Ovary (tissue), 9 donors: Measurements from ENCODE around the gene MTA1. TPM values are rescaled to one million over a fixed set of nuclear protein-coding genes. Genes with fewer than 3 reads are reported as not detected.

Experiments
- DNase-seq, 5 donors: peaks; one replicate each; pipeline ENCODE4 v3.0.0-alpha.2; 2019 to 2020
- H3K27ac ChIP-seq, 2 donors: fragments of 200-600 bp; one replicate each; pipeline versions ENCODE4 v1.5.1 to v1.8.0; 2019 to 2022
- H3K27me3 ChIP-seq: fragments of 200-600 bp; one replicate; pipeline ENCODE4 v1.8.0; 2022
- H3K36me3 ChIP-seq: fragments of 200-600 bp; sonication (generic); one replicate; pipeline ENCODE4 v1.5.1; 2019
- H3K4me1 ChIP-seq: one replicate; pipeline ENCODE4 v1.8.1; 2013; ENCODE audit warnings: mild to moderate bottlenecking, moderate library complexity; ENCODE audit not compliant: insufficient read depth
- H3K4me3 ChIP-seq: fragments of 200-600 bp; sonication (generic); one replicate; pipeline ENCODE4 v1.5.1; 2017
- H3K9me3 ChIP-seq, 2 donors: fragments of 200-600 bp in 1 of 2; sonication (generic) in 1 of 2; one replicate each; pipeline versions ENCODE4 v1.5.1 to v1.8.1; 2013 to 2019; ENCODE audit warnings: mild to moderate bottlenecking in 1 of 2, moderate library complexity in 1 of 2
- EP300 ChIP-seq: sonication (generic); formaldehyde crosslinking; IDR thresholded peaks from one replicate; pipeline ENCODE4 v1.6.1; 2017; ENCODE audit warnings: antibody characterized with exemption
- POLR2A ChIP-seq: fragments of 450-650 bp; IDR thresholded peaks from one replicate; pipeline ENCODE4 v1.6.1; 2017; ENCODE audit warnings: antibody characterized with exemption, mild to moderate bottlenecking, moderate library complexity
- WGBS, 3 donors: extraction: QIAGEN DNeasy Blood & Tissue Kit in 1 of 3; methylation state at CpG; one replicate each; pipeline versions ENCODE4 v1.1.5 to v1.1.7; 2013 to 2017; 5-methylcytosine and 5-hydroxymethylcytosine counted together
- intact Hi-C, 4 donors: fragments of 100-400 bp; cut with DNase I; formaldehyde crosslinking; loops; one replicate each; pipeline versions ENCODE4 v1.11.0 to v1.15.1; 2022 to 2023
- polyA plus RNA-seq, 2 donors: library from polyadenylated mRNA; stranded (reverse); fragments of 200-250 nt in 1 of 2; fragments of 350-450 nt in 1 of 2; fragmentation: Illumina TruSeq in 1 of 2; extraction: RNeasy Lipid Tissue Mini Kit (QIAGEN cat#74804) in 1 of 2; gene quantifications; one replicate each; pipeline ENCODE4 v1.2.3, GENCODE V29; 2013 to 2014
- total RNA-seq, 7 donors: library from RNA; depleted of rRNA in 2 of 7; stranded (reverse); fragments of >200 nt in 2 of 7; fragmentation: NEBNext Ultra II Directional in 3 of 7; extraction: Animal tissue kit (Norgen Biotek cat#: 25700) in 3 of 7; gene quantifications; one replicate each; pipeline versions ENCODE4 v1.1.0 to v1.2.4, GENCODE V29; 2016 to 2023
- TF ChIP-seq, protein P1 (sequence below), 3 donors: fragments of 450-650 bp in 2 of 3; fragments of 200-600 bp in 1 of 3; IDR thresholded peaks; one replicate each; pipeline versions ENCODE4 v1.5.1 to v1.8.0; 2016 to 2022; ENCODE audit warnings: antibody characterized with exemption in 3 of 3, mild to moderate bottlenecking in 1 of 3
- donor health status: DM: no; HTN: no; CAD: no; lungs with moderate emphysema.
- donor health status: DM: no; HTN: no; CAD: no.
- donor health status: Bipolar disorder and iron deficiency.
- donor health status: DM: yes; HTN: yes; CAD: no.
- donor health status: DM: no; HTN: no; CAD: no.
- donor health status: DM: yes; HTN: yes; CAD: no.

The MTA1 gene
- total and polyA plus RNA-seq, 9 donors = 23.0 to 128 (median 104) TPM

DNA sequence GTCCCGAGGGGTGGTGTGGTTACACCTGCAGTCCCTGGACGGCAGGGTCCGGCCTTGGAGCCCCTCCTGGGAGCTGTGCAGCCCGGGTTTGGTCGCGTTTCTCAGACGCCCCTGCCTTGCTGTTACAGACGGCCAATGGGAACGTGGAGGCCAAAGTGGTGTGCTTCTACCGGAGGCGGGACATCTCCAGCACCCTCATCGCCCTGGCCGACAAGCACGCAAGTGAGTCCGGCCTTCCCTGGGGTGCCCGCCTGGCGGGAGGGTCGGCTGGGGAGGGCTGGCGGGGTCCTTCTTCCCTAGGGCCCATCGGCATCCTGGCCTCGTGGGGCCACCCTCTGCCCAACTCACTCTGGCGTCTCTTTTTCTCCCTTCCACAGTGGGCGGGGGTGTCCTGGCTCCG, 25.7 kb downstream of the MTA1 start:
- Histone ChIP-seq H3K4me3 (no peak overlapping the region), H3K27me3 (no peaks in the 10 kb centered on the region), H3K9me3 (no peaks in the 10 kb centered on the region), H3K36me3 (no peaks in the 10 kb centered on the region), H3K27ac (no peak overlapping the region), H3K4me1 (peaks cover under 1% of the 10 kb centered on the region)
- WGBS, 3 donors = 82 to 86% (median 84%) methylated on average over 24 of the region's 24 CpGs
- DNase-seq = no peak
- intact Hi-C loops = no loop called here
- TF ChIP-seq, protein P1, sequence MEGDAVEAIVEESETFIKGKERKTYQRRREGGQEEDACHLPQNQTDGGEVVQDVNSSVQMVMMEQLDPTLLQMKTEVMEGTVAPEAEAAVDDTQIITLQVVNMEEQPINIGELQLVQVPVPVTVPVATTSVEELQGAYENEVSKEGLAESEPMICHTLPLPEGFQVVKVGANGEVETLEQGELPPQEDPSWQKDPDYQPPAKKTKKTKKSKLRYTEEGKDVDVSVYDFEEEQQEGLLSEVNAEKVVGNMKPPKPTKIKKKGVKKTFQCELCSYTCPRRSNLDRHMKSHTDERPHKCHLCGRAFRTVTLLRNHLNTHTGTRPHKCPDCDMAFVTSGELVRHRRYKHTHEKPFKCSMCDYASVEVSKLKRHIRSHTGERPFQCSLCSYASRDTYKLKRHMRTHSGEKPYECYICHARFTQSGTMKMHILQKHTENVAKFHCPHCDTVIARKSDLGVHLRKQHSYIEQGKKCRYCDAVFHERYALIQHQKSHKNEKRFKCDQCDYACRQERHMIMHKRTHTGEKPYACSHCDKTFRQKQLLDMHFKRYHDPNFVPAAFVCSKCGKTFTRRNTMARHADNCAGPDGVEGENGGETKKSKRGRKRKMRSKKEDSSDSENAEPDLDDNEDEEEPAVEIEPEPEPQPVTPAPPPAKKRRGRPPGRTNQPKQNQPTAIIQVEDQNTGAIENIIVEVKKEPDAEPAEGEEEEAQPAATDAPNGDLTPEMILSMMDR (IDR thresholded peaks at IDR 0.05) = no peak
- TF ChIP-seq EP300 = no peak
- no peak for TF ChIP-seq POLR2A

DNA sequence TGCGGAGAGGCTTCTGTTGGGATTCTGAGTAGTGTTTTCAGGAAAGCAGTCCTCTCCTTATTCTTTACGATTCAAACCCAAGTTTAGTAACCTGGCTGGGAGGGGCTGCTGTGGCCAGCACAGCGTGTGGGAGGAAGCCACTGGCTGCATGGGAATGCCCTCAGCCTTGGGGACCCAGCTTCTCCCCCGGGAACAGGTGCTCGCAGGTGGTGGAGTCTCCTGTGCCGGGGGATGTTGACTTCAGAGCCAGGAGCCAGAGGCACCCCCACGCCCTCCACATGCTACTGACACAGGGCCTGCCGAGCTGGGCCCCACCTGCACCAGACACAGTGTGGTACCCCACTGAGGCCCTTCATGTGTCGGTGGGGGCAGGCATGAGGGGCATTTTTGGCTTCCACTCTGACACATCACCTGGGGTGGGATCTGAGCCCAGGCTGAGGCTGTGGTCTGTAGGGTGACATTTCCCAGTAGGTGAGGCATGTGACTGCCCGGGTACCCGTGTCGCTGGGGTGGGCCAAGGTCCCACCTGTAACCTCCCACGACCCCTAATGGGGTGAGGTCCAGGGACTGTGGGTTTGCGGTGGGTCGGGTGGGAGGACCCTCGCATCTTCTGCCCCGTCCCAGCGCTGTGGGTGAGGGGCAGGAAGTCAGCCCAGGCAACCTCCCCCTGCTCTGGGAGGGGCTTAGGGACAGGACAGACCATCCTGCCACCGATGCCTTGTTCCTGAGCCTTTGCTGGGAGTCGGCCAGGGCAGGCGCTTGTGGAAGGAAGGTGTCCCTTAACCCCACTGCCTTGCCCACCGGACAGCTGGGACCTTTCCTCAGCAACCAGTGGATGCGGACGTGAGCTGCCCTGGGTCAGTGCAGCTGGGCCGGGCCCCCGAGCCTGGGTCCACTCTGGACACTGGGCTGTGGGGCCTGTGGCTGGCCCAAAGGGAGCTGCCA, 26.5 kb downstream of the MTA1 start:
- H3K27me3 ChIP-seq = no peaks in the 10 kb centered on the region
- H3K36me3 ChIP-seq = no peaks in the 10 kb centered on the region
- intact Hi-C loops = no loop called here
- H3K9me3 ChIP-seq = no peaks in the 10 kb centered on the region
- WGBS, 3 donors = 76 to 83% (median 81%) methylated on average over 22 to 26 of the region's 26 CpGs
- TF ChIP-seq, protein P1 (IDR thresholded peaks at IDR 0.05) = no peak
- TF ChIP-seq EP300 (no peak), POLR2A (no peak)
- no peak overlapping the region for H3K27ac ChIP-seq
- DNase-seq = no peak
- H3K4me3 ChIP-seq = no peak overlapping the region
- H3K4me1 ChIP-seq = no peaks in the 10 kb centered on the region

DNA sequence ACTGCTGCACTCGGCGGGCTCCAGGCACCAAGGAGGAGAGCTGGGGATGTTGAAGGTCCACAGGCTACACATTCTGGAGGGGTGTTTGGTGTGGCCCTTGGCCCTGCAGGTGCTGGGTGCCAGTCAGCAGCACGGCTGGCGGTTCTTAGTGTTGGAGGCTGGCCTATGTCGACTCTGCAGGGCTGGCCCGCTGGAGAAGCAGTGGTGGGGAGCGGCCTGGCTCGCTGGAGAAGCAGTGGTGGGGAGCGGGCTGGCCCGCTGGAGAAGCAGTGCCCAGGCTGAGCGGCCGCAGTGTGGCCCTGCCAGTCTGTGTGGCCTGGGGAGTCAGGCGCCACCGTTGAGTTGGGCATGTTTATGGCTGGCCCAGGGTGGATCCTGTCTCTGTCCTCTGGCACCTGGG, 27.3 kb downstream of the MTA1 start:
- H3K27me3 ChIP-seq = no peaks in the 10 kb centered on the region
- WGBS, 3 donors = 71 to 79% (median 73%) methylated on average over 14 of the region's 14 CpGs
- intact Hi-C loops = no loop called here
- H3K4me1 ChIP-seq = no peaks in the 10 kb centered on the region
- H3K4me3 ChIP-seq = no peak overlapping the region
- H3K36me3 ChIP-seq = no peaks in the 10 kb centered on the region
- H3K27ac ChIP-seq = no peak overlapping the region
- no peak for DNase-seq
- H3K9me3 ChIP-seq = no peaks in the 10 kb centered on the region
- TF ChIP-seq POLR2A (no peak), EP300 (no peak)
- TF ChIP-seq, protein P1 (IDR thresholded peaks at IDR 0.05) = no peak

DNA sequence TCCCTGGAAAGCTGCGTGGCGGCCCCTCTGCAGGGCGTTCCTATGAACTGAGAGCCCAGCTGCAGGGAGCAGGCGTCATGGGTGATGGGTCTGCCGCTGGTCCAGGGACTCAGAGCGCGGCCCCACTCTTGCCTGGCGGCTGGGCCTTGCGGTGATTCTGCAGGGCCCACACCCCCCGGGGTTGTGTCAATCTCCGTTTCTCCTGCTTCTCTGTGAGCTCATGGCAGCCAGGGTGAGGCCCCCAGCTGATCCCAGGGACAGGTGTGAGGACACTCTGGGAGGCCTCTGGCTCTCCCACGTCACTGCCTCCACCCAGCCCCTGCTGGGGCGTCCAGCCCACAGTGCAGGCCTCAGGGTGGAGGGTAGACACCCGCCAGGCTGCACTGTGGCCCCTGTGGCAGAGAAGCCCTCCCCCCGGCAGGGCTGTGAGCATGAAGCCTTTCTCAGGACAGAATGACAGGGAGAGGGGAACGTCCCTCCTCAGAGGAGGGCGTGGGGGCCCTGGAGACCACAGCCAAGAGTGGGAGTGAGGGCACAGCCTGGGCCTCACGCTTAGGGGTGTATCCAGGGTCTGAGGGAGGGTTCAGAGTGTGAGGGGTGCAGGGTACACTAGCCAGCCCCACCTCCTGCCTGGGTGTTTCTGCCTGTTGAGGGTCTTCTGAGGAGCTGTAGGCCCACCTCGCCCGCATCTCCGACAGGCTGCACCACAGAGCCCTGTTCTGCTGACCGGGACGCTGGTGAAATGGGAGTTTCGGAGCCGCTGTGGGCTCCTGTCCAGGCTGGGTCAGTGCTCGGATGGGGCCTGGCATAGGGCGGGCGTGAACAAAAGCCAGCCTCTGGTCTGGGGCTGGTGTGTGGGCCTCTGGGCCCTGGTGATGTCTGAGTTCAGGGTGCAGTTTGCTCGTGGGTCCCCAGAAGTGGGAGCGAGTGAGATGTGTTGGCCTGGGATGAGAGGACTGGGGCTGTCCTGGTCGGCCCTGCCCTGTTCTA, 28.3 kb downstream of the MTA1 start:
- WGBS, 3 donors = 79 to 86% (median 84%) methylated on average over 31 of the region's 31 CpGs
- intact Hi-C loops = no loop called here

More for the DNA sequence above, 28.3 kb downstream of the MTA1 start:
- Histone ChIP-seq H3K4me1 (no peaks in the 10 kb centered on the region), H3K36me3 (no peaks in the 10 kb centered on the region), H3K4me3 (no peak overlapping the region), H3K9me3 (no peaks in the 10 kb centered on the region), H3K27me3 (no peaks in the 10 kb centered on the region), H3K27ac (no peak overlapping the region)
- TF ChIP-seq POLR2A (no peak), EP300 (no peak)
- TF ChIP-seq, protein P1 (IDR thresholded peaks at IDR 0.05) = no peak
- DNase-seq = no peak
